Activated naive CD4-positive, alpha-beta T cell treated with Interleukin-2 at 50 U/mL for 16 hours (primary cell): ENCODE results near the gene SETBP1.

ENCODE experiments used
- DNase-seq: peaks from one replicate; pipeline ENCODE4 v3.0.0-alpha.2; 2020

Gene SETBP1

DNA sequence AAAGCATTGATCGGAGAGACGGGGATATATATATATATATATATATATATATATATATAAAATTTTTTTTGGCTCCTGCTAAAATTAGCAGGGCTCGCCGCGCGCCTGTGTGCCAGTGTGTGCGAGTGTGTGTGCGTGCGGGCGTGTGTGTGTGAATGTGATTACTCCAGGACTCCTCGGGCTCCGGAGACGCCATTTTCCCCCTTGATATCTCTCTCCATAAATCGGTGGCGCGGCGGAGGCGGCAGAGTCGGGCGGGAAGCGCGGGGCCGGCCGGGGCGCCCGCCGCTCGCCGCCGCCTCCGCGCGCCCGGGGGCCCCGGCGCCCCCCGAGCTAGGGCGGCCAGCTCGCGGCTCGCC, 795 bp upstream of the SETBP1 start:
- peak; percentile 38 for DNase-seq

- no peak for DNase-seq
Measured at GRCh38 chr18:44681076-44681970, 635 bp downstream of the SETBP1 start.

GRCh38 chr18:44682201-44682870, 1.6 kb downstream of the SETBP1 start:
- no peak for DNase-seq

DNA sequence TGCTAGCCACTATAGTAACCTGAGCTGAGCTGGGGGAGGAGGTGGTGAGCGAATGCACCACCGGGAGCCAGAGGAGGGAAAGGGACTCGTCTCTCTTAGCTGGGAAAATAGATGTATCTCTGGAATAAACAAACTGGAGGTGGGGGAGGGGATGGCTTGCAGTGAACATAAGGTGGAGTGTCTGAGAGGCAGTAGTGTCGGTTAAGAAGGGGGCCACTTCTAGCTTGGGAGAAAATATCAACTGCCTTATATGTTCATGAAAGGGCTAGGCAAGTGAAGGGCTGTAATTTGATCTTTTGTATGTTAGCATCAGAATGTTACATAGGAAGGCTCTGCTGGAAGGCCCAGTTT, 2.2 kb downstream of the SETBP1 start:
- DNase-seq: no peak

- DNase-seq: no peak
Measured at GRCh38 chr18:44683556-44683955, 2.9 kb downstream of the SETBP1 start.

GRCh38 chr18:44685296-44685695, 4.6 kb downstream of the SETBP1 start:
- no peak for DNase-seq

- no peak for DNase-seq
Measured at GRCh38 chr18:44686156-44686555, 5.5 kb downstream of the SETBP1 start.

DNA sequence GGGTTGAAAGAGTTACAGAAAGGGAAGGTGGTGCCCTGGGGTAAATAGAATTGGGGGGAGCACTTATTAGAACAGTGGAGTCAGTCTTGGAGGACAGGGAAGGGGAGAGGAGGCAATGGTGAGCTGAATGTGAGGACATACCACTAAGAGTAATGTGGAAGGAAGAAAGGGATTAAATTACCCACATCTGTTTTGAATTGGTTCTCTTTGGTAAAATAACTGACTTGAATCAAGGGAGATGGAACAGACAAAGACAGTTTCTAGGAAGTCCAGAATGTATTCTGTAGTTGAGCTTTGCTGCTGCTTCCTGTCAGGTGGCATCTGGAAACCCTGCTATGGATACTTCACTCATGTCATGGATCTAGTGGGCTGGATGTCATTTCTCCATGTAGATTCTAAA, 6.7 kb downstream of the SETBP1 start:
- no peak for DNase-seq

DNA sequence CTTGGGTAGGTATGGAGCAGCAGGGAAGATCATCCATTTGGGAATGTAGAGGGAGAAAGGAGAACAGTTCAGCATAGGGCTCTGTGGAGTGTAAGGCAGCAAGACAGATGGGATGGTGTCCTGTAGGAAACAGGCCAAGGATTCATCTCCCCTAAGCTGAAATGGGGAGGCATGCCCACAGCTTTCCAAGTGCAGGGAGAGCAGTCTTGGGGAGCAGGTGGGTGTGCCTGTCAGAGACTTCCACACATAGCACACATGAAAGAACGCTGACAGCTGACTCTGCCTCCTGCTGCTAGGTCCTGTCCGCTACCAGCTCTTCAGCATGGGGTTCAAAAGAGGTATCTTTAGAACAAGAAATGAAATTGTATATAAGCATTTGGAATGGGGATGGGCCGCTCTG, 9.0 kb downstream of the SETBP1 start:
- DNase-seq: no peak

DNA sequence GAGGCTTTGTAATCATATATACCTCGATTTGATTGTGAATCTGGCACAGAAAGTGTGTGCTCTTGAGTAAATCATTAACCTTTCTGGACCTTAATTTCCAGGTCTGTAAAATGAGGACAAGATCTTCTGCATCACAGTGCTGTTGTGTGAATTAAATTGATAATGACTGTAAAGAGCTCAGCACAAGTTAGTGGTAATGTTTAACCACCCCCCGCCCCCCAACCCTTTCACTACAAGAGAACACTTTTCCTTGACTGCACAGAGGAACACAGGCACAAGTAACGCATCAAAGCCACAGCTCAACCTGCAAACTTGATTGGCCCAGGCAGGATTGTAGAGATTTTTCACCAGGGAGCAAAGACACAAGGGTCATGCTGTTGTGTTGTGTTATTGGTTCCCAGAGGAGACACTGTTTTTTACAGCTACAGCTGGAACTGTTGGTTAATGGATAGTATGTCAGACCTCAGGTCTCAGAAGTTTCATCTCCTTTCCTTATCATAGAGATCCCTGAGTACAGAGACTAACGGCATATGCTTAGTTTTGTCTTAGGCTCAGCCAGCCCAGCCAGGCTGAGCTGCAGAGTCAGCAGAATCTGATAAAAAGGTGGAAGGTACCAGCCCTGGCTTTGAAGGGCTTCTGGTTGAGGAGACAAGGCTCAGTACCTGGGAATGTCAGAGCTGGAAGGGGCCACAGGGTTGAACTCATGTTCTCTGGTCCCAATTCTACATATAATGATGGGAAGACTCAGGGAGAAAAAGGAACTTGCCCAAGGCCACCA, 10.6 kb downstream of the SETBP1 start:
- no peak for DNase-seq

DNA sequence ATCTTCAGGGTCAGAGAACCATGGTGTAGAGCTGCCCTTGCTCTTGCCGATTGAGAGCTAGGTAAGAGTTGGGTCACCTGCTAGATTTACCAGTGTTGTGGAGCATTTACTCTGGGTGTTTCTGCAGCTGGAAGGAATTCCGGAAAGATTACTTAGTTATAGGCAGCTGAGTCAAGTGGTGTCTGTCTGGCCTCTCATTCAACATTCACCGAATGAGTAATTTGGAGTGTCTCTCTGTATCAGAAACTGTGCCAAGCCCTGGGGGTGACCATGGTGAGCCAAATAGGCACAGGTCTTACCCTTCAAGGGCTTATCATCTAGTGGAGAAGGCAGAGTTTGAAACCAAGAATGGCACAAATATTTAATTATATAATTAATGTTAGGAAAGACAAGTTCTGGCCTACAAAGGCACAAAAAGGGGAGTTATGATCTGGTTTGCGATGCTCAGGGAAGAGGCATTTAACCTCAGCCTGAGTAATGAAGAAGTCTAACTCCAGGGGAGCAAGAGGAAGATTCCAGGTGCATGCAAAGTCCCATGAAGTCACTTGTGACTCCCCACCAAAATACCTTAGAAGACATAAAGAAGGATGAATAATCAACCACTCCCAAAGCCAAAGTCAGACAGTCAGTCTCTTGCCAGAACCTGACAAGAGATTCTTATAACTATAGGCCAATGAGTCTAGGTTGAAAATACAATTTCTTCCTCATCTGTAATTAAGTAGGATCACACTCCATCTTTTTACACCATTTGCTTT, 12.5 kb downstream of the SETBP1 start:
- DNase-seq: no peak

DNA sequence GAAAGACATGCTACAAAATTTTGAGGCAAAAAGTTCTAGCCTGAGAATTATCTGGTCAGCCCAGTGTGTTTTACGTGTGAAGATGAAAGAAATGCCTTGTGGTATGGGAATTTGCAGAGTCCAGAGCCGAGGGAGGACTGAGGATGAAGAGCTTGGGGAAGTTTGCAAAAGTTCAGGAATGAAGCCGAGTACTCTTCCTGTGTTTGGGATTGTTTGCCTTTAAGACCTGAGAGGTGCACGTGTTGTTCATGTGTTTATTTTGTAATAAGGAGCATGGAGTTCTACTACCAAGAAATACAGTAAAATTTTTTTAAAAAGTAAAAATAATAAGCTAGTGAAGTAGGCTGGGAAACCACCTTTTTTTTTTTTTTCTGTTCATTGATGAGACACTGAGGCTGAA, 14.8 kb downstream of the SETBP1 start:
- DNase-seq: no peak

DNA sequence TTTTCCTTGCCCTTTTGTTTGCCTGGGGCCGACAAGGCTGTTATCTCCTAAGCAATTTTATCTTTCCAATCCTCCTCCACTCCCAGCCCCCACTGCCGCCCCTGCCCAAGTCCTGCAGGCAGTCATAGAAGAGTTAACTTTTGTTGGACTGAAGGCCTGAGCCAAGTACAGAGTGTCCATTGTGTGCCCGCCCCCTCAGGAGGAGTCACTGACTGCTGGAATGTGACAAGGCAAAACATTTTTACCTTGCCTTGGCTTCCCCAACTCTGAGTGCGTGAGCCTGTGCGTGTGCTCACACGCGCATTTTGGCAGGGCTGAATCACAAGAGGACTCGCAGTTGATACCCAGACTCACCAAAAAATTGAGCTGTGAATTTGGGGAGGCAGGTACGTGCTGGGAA, 16.2 kb downstream of the SETBP1 start:
- DNase-seq: no peak

DNA sequence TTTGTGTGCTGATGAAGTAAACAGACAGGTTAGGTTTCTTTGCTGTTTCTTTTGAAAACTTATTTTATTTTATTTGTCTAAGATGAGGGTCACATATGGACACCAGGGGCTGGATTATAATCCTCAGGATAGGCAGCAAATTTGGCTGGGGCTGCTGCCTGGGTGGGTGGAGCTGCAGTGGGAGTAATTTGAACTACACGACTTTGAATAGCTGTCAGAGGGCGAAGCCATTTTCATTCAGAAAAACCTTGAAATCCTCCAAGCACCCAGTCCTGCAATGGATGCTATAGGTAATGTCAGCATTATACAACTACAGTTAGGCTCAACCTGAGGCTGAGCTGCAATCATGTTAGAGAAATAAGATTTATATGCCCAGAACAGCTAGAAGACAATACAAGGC, 16.6 kb downstream of the SETBP1 start:
- DNase-seq: no peak

DNA sequence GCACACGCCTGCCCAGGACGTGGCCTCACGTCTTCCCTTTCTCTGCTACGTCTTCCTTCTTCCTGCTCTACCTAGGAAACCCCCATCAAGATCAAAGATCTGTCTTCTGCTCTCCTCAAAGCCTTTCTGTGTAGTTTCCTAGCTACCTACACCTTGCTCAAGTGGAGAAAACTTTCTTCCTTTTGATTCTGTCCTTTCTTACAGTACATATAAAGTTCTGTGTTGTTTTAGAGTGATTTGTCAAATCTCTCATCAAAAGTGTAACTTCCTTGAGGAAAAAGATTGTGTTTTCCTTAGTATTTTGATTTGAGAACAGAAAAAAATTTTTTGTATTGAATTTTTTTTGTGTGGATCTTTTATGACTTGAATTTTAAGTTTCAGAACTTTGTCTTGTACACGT, 17.8 kb downstream of the SETBP1 start:
- no peak for DNase-seq

- DNase-seq: no peak
Measured at GRCh38 chr18:44699572-44700261, 19.0 kb downstream of the SETBP1 start.

- DNase-seq: no peak
Measured at GRCh38 chr18:44700652-44701051, 20.0 kb downstream of the SETBP1 start.

DNA sequence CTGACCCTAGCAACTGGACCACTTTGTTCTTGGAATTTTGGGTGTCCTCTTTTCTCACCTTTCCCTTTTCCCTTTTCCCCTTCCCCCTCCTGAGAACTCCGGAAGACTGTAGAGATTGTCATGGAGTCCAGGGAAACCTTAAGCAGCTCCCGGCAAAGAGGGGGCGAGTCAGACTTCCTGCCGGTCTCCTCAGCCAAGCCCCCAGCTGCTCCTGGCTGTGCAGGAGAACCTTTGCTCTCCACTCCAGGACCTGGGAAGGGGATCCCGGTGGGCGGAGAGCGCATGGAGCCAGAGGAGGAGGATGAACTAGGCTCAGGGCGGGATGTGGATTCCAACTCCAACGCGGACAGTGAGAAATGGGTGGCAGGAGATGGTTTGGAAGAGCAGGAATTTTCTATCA, 20.5 kb downstream of the SETBP1 start:
- no peak for DNase-seq

GRCh38 chr18:44702594-44702993, 21.9 kb downstream of the SETBP1 start:
- no peak for DNase-seq

- no peak for DNase-seq
Measured at GRCh38 chr18:44704135-44704789, 23.6 kb downstream of the SETBP1 start.

DNA sequence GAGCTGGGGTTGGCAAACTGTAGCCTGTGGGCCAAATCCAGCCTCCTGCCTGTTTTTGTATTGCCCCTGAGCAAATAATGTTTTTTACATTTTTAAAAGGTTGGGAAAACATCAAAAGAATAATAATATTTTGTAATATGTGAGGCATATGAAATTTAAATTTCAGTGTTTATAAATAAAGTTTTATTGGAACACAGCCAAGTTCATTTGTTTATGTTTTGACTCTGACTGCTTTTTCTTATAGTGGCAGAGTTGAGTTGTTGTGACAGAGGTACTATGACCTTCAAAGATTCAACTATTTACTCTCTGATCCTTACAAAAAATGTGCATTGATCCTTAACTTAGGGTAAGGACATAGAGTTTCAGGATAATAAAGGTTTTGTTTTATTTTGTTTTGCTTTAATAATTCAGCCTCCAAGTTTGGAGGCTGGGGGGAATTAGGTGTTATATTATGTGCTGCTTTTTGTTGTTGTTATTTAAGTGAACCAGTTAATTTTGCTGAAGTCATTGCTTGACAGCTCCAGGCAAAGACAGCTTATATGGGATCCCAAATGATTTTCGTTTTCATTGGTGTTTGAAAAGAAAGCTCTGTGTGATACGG, 24.5 kb downstream of the SETBP1 start:
- no peak for DNase-seq
